PC-9 (cell line): ENCODE data around the gene PRKAR1A.
"Not testable (repeated sequence)": the region's sequence is repeated elsewhere in the genome, so short reads cannot be mapped to it uniquely, and the experiment has no call there.

Experiments
- CTCF ChIP-seq: fragments of 200-600 bp; sonication (generic); conservative IDR thresholded peaks from 2 replicates; pipeline ENCODE4 v1.6.1; 2017; ENCODE audit warnings: mixed run types, antibody characterized with exemption, mild to moderate bottlenecking, moderate library complexity
- EZH2 ChIP-seq: fragments of 200-600 bp; sonication (generic); IDR thresholded peaks from 2 replicates; pipeline ENCODE4 v1.8.0; 2017; ENCODE audit warnings: antibody characterized with exemption, low read depth

- TF ChIP-seq CTCF, EZH2: not testable (repeated sequence)
These were observed 70.6 kb downstream of the PRKAR1A start for GRCh38 chr17:68582867-68583266.
